HepG2 (cell line): ENCODE results near the gene GABRB1. TPM values are rescaled to one million over a fixed set of nuclear protein-coding genes. Genes with fewer than 3 reads are reported as not detected.

Source experiments
- ATAC-seq: fragments of 200-7000 bp; cut with Tn5 transposase; 3 replicates; pipeline ENCODE4 v1.9.1; 2020; ENCODE audit warnings: mild to moderate bottlenecking, moderate library complexity
- BruUV-seq: library from RNA; stranded (reverse); fragments of 400-500 nt; replicated peaks from 2 replicates; lab custom pipeline; 2021; lab: Mats Ljungman, UMichigan
- CTCF ChIA-PET: fragments of 300-600 bp; formaldehyde crosslinking; extraction: SDS; loops from one replicate; lab custom pipeline; 2021; ENCODE audit warnings: low total read pairs, inconsistent platforms, low intra/inter-chr PET ratio; lab: Yijun Ruan, JAX
- POLR2A ChIA-PET: fragments of 350-600 bp; sonication (Branson Sonifier 250); formaldehyde crosslinking; loops from one replicate; lab custom pipeline; 2020; ENCODE audit warnings: antibody characterized with exemption, inconsistent platforms; lab: Yijun Ruan, JAX
- DNase-seq: peaks from one replicate; pipeline ENCODE4 v3.0.0-alpha.2; 2015; ENCODE audit warnings: low spot score
- FAIRE-seq: peaks from 3 replicates; lab custom pipeline; 2011; peaks lifted over from hg19 to GRCh38; lab: Jason Lieb, UNC
- H2AFZ ChIP-seq: one replicate; pipeline ENCODE4 v1.6.1; 2011; ENCODE audit warnings: low read length, inconsistent platforms
- H3K27ac ChIP-seq: fragments of 300-600 bp; 3 replicates; pipeline ENCODE4 v1.8.0; 2011; ENCODE audit warnings: mixed run types, mild to moderate bottlenecking, mixed read lengths, low read length, inconsistent platforms; ENCODE audit not compliant: insufficient read depth; ENCODE audit errors: extremely low read length
- H3K27me3 ChIP-seq, 2 experiments: fragments of 200-600 bp in 1 of 2; 2 replicates in 1 of 2; 3 replicates in 1 of 2; pipeline versions ENCODE4 v1.6.0 to v1.8.0; 2011; ENCODE audit warnings: low read length in 2 of 2, mild to moderate bottlenecking in 2 of 2, moderate library complexity in 2 of 2, inconsistent platforms in 1 of 2; ENCODE audit not compliant: insufficient read depth in 2 of 2, control insufficient read depth in 1 of 2
- H3K36me3 ChIP-seq, 2 experiments: fragments of 200-600 bp in 1 of 2; replicated peaks in 1 of 2; 2 replicates in 1 of 2; 3 replicates in 1 of 2; pipeline versions ENCODE4 v1.5.1 to v1.8.0; 2011; ENCODE audit warnings: low read length in 2 of 2, inconsistent platforms in 1 of 2; ENCODE audit not compliant: insufficient read depth in 2 of 2, control insufficient read depth in 1 of 2
- H3K4me1 ChIP-seq: 2 replicates; pipeline ENCODE4 v1.5.1; 2012; ENCODE audit warnings: low read length, inconsistent platforms; ENCODE audit not compliant: insufficient read depth
- H3K4me2 ChIP-seq: 2 replicates; pipeline ENCODE4 v1.6.0; 2011; ENCODE audit warnings: low read depth, low read length, inconsistent platforms
- H3K4me3 ChIP-seq, 3 experiments: fragments of 200-600 bp in 1 of 3; sonication (generic), shearing (Covaris generic) in 1 of 3; replicated peaks in 1 of 3; 2 replicates each; pipeline ENCODE4 v1.5.1; 2011 to 2016; ENCODE audit warnings: low read length in 3 of 3, inconsistent platforms in 2 of 3, low read depth in 2 of 3, mild to moderate bottlenecking in 2 of 3, control low read depth in 1 of 3, mixed read lengths in 1 of 3; ENCODE audit not compliant: insufficient read depth in 1 of 3
- H3K79me2 ChIP-seq: one replicate; pipeline ENCODE4 v1.6.1; 2011; ENCODE audit warnings: low read length, inconsistent platforms; ENCODE audit not compliant: insufficient read depth
- H3K9ac ChIP-seq: 2 replicates; pipeline ENCODE4 v1.6.0; 2011; ENCODE audit warnings: mild to moderate bottlenecking, low read depth, low read length, inconsistent platforms; ENCODE audit not compliant: insufficient read depth
- H3K9me3 ChIP-seq: 2 replicates; pipeline ENCODE4 v1.5.1; 2012; ENCODE audit warnings: mild to moderate bottlenecking, low read length
- H4K20me1 ChIP-seq: 2 replicates; pipeline ENCODE4 v1.6.0; 2011; ENCODE audit warnings: inconsistent platforms, mild to moderate bottlenecking, low read length, moderate library complexity; ENCODE audit not compliant: insufficient read depth
- CAMTA2 ChIP-seq: sonication (generic); formaldehyde crosslinking; IDR thresholded peaks from 2 replicates; pipeline ENCODE4 v1.4.0; 2020; ENCODE audit warnings: mild to moderate bottlenecking, missing genetic modification reagents, borderline replicate concordance
- CHD2 ChIP-seq: IDR thresholded peaks from 2 replicates; pipeline ENCODE4 v1.6.1; 2011; ENCODE audit warnings: low read depth, low read length, improper control_type of control experiment
- JUND ChIP-seq: sonication (generic); formaldehyde crosslinking; IDR thresholded peaks from 2 replicates; pipeline ENCODE4 v1.8.0; 2022; ENCODE audit warnings: mild to moderate bottlenecking, missing genetic modification reagents
- KLF6 ChIP-seq: IDR thresholded peaks from 2 replicates; pipeline ENCODE4 v1.8.0; 2016; ENCODE audit warnings: missing biosample characterization, missing genetic modification reagents
- PTBP1 ChIP-seq: fragments of 200-400 bp; formaldehyde crosslinking; IDR thresholded peaks from 2 replicates; pipeline ENCODE4 v1.6.1; 2018; ENCODE audit warnings: low read length, low read depth; ENCODE audit not compliant: poor library complexity, severe bottlenecking
- SP1 ChIP-seq, 2 experiments: fragments of 450-650 bp in 1 of 2; sonication (generic) in 1 of 2; formaldehyde crosslinking in 1 of 2; IDR thresholded peaks; 2 replicates each; pipeline versions ENCODE4 v1.4.0 to v1.6.1; 2016 to 2020; ENCODE audit warnings: missing genetic modification reagents in 1 of 2
- TARDBP ChIP-seq: sonication (generic); formaldehyde crosslinking; IDR thresholded peaks from 2 replicates; pipeline ENCODE4 v1.8.0; 2022; ENCODE audit warnings: mild to moderate bottlenecking, missing genetic modification reagents
- ZNF225 ChIP-seq: sonication (generic); formaldehyde crosslinking; IDR thresholded peaks from 2 replicates; pipeline ENCODE4 v1.4.0; 2020; ENCODE audit warnings: mild to moderate bottlenecking, missing genetic modification reagents
- ZNF572 ChIP-seq: sonication (generic); formaldehyde crosslinking; IDR thresholded peaks from 2 replicates; pipeline ENCODE4 v1.5.1; 2020; ENCODE audit warnings: mild to moderate bottlenecking, missing genetic modification reagents
- ZNF83 ChIP-seq: sonication (generic); formaldehyde crosslinking; IDR thresholded peaks from 2 replicates; pipeline ENCODE4 v1.4.0; 2020; ENCODE audit warnings: missing genetic modification reagents, mild to moderate bottlenecking, borderline replicate concordance
- WGBS: methylation state at CpG from one replicate; pipeline ENCODE4 v1.1.6; 2017; ENCODE audit warnings: low lambda C conversion rate; 5-methylcytosine and 5-hydroxymethylcytosine counted together
- in situ Hi-C: cut with HindIII; loops from 2 replicates; pipeline ENCODE4 v1.10.0; 2017; ENCODE audit warnings: low pct_unique_long_range_greater_than_20kb; ENCODE audit not compliant: extremely low pct_ligation_motif_present
- intact Hi-C: fragments of 100-400 bp; cut with micrococcal nuclease; formaldehyde crosslinking; loops from one replicate; pipeline ENCODE4 v1.10.0; 2022; ENCODE audit not compliant: unreplicated experiment
- polyA plus RNA-seq, 8 experiments: library from polyadenylated mRNA; depleted of rRNA in 3 of 8; stranded (reverse) in 7 of 8; unstranded in 1 of 8; fragments of >200 nt; fragmentation: Illumina TruSeq in 4 of 8; extraction: Trizol in 4 of 8; gene quantifications; 2 replicates each; pipeline versions ENCODE4 v1.2.1 to v1.2.3, GENCODE V29; 2011 to 2016; ENCODE audit warnings: low read depth in 4 of 8, missing spikeins in 1 of 8, mixed read lengths in 1 of 8; ENCODE audit not compliant: insufficient read depth in 1 of 8
- total RNA-seq, 5 experiments: library from RNA; depleted of rRNA; stranded (reverse); fragments of >200 nt; fragmentation: Illumina TruSeq; extraction: Trizol; gene quantifications; 2 replicates each; pipeline ENCODE4 v1.2.3, GENCODE V29; 2016; ENCODE audit warnings: low read depth in 1 of 5
- TF ChIP-seq, protein P1 (sequence below): sonication (generic); formaldehyde crosslinking; IDR thresholded peaks from 2 replicates; pipeline ENCODE4 v1.8.1; 2023; ENCODE audit warnings: mild to moderate bottlenecking, missing genetic modification reagents, borderline replicate concordance
- TF ChIP-seq, protein P2 (sequence below): sonication (generic); formaldehyde crosslinking; IDR thresholded peaks from 2 replicates; pipeline ENCODE4 v1.4.0; 2020; ENCODE audit warnings: missing genetic modification reagents
- TF ChIP-seq, protein P3 (sequence below): sonication (generic); formaldehyde crosslinking; IDR thresholded peaks from 2 replicates; pipeline ENCODE4 v1.4.0; 2020; ENCODE audit warnings: missing genetic modification reagents, borderline replicate concordance
- TF ChIP-seq, protein P4 (sequence below): sonication (generic); formaldehyde crosslinking; conservative IDR thresholded peaks from 2 replicates; pipeline ENCODE4 v1.4.0; 2020; ENCODE audit warnings: missing genetic modification reagents

The GABRB1 gene
- total and polyA plus RNA-seq, 2 of the 13 experiments (the other 11 are each of a cell fraction or from before 2014, with no cell fraction given): not detected

DNA sequence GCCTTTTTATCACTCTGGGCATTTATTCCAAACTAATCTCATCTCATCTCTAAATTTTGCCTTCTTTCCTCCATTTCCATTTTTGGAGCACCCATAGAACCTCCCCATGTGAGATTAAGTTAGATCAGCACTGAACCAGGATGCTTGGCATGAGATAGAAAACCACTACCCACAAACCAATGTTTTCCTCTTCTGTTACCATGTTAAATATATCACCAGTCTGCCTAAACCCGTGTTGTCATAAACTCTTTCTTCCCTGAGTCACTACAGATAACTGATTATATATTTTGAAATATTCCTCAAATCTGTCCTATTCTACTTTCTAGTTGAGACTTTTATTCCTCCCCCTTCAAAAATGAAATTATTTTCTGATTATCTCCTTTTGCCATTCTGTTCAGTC, 37.6 kb downstream of the GABRB1 start (continued):
- no peak for TF ChIP-seq ZNF572 (CRISPR knock-in tag)
- TF ChIP-seq, all 625 proteins: peak for 0

DNA sequence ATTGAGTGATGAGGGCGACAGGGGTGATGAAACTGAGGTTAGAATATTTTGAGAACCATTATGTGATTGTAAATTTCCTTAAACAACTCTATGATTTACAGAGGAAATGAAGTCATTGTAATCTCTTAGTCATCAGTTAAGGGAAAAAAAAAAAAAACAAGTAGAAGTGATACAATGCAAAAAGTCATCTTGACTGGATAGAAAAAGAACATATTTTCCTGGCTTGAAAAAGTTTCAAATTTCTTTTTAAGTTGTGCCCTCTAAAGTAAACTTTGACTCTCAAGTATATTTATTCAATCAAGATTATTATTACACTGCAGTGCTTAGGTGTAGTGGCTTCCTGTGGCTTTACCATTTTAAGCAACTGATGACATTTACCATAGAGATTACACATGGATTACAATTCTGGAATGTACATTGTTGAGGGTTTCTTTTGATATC, 40.6 kb downstream of the GABRB1 start:
- Histone ChIP-seq H3K9ac (no peak overlapping the region), H2AFZ (no peak overlapping the region), H3K4me3 (no peak overlapping the region), H3K36me3 (no peaks in the 10 kb centered on the region), H3K27me3 (no peaks in the 10 kb centered on the region), H3K9me3 (no peaks in the 10 kb centered on the region), H3K79me2 (no peaks in the 10 kb centered on the region), H3K4me1 (no peaks in the 10 kb centered on the region), H3K4me2 (no peak overlapping the region), H3K27ac (no peak overlapping the region), H4K20me1 (no peaks in the 10 kb centered on the region)
- no TSS peak for BruUV-seq
- ChIA-PET POLR2A (no interaction called here), CTCF (no interaction called here)
- no peak for DNase-seq
- ATAC-seq: no peak
- intact Hi-C loops: no loop called here
- in situ Hi-C loops: no loop called here
- 0% methylated on average over 1 of the region's 1 CpG for WGBS
- FAIRE-seq: no peak
- TF ChIP-seq KLF6 (CRISPR knock-in tag) (no peak), SP1 (IDR thresholded peaks at IDR 0.05) (no peak), SP1 (CRISPR knock-in tag; IDR thresholded peaks at IDR 0.05) (no peak), CAMTA2 (CRISPR knock-in tag) (no peak), CHD2 (no peak), ZNF83 (CRISPR knock-in tag) (no peak), TARDBP (CRISPR knock-in tag) (no peak), JUND (CRISPR knock-in tag) (no peak), ZNF225 (CRISPR knock-in tag) (no peak), PTBP1 (no peak)
- TF ChIP-seq, protein P1, sequence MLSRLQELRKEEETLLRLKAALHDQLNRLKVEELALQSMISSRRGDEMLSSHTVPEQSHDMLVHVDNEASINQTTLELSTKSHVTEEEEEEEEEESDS (CRISPR knock-in tag): no peak
- TF ChIP-seq, protein P2, sequence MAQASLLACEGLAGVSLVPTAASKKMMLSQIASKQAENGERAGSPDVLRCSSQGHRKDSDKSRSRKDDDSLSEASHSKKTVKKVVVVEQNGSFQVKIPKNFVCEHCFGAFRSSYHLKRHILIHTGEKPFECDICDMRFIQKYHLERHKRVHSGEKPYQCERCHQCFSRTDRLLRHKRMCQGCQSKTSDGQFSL: no peak
- TF ChIP-seq, protein P3, sequence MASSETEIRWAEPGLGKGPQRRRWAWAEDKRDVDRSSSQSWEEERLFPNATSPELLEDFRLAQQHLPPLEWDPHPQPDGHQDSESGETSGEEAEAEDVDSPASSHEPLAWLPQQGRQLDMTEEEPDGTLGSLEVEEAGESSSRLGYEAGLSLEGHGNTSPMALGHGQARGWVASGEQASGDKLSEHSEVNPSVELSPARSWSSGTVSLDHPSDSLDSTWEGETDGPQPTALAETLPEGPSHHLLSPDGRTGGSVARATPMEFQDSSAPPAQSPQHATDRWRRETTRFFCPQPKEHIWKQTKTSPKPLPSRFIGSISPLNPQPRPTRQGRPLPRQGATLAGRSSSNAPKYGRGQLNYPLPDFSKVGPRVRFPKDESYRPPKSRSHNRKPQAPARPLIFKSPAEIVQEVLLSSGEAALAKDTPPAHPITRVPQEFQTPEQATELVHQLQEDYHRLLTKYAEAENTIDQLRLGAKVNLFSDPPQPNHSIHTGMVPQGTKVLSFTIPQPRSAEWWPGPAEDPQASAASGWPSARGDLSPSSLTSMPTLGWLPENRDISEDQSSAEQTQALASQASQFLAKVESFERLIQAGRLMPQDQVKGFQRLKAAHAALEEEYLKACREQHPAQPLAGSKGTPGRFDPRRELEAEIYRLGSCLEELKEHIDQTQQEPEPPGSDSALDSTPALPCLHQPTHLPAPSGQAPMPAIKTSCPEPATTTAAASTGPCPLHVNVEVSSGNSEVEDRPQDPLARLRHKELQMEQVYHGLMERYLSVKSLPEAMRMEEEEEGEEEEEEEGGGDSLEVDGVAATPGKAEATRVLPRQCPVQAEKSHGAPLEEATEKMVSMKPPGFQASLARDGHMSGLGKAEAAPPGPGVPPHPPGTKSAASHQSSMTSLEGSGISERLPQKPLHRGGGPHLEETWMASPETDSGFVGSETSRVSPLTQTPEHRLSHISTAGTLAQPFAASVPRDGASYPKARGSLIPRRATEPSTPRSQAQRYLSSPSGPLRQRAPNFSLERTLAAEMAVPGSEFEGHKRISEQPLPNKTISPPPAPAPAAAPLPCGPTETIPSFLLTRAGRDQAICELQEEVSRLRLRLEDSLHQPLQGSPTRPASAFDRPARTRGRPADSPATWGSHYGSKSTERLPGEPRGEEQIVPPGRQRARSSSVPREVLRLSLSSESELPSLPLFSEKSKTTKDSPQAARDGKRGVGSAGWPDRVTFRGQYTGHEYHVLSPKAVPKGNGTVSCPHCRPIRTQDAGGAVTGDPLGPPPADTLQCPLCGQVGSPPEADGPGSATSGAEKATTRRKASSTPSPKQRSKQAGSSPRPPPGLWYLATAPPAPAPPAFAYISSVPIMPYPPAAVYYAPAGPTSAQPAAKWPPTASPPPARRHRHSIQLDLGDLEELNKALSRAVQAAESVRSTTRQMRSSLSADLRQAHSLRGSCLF (CRISPR knock-in tag): no peak
- TF ChIP-seq, protein P4, sequence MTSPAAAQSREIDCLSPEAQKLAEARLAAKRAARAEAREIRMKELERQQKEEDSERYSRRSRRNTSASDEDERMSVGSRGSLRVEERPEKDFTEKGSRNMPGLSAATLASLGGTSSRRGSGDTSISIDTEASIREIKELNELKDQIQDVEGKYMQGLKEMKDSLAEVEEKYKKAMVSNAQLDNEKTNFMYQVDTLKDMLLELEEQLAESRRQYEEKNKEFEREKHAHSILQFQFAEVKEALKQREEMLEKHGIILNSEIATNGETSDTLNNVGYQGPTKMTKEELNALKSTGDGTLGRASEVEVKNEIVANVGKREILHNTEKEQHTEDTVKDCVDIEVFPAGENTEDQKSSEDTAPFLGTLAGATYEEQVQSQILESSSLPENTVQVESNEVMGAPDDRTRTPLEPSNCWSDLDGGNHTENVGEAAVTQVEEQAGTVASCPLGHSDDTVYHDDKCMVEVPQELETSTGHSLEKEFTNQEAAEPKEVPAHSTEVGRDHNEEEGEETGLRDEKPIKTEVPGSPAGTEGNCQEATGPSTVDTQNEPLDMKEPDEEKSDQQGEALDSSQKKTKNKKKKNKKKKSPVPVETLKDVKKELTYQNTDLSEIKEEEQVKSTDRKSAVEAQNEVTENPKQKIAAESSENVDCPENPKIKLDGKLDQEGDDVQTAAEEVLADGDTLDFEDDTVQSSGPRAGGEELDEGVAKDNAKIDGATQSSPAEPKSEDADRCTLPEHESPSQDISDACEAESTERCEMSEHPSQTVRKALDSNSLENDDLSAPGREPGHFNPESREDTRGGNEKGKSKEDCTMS (CRISPR knock-in tag): no peak
